HepG2 (cell line): ENCODE results near the gene LHPP.

Experiments used
- ASH2L ChIP-seq: fragments of 300-600, 200-600 bp; sonication (generic); IDR thresholded peaks from 2 replicates; pipeline ENCODE4 v1.7.0; 2017; ENCODE audit warnings: low read depth, mild to moderate bottlenecking, moderate library complexity, mixed read lengths, low read length; ENCODE audit not compliant: insufficient read length
- CTCF ChIP-seq: sonication (generic); formaldehyde crosslinking; IDR thresholded peaks from 2 replicates; pipeline ENCODE4 v1.5.0; 2020; ENCODE audit warnings: mild to moderate bottlenecking, missing genetic modification reagents, moderate library complexity
- HNRNPK ChIP-seq: fragments of 200-400 bp; formaldehyde crosslinking; IDR thresholded peaks from 2 replicates; pipeline ENCODE4 v1.6.1; 2018; ENCODE audit warnings: low read length, low read depth, moderate library complexity, mild to moderate bottlenecking; ENCODE audit not compliant: poor library complexity, severe bottlenecking
- MAX ChIP-seq: IDR thresholded peaks from 2 replicates; pipeline ENCODE4 v1.6.1; 2012; ENCODE audit warnings: inconsistent platforms
- MYC ChIP-seq: sonication (generic); formaldehyde crosslinking; IDR thresholded peaks from 2 replicates; pipeline ENCODE4 v1.9.0; 2021; ENCODE audit warnings: missing genetic modification reagents, borderline replicate concordance
- NFE2 ChIP-seq: sonication (generic); formaldehyde crosslinking; IDR thresholded peaks from 2 replicates; pipeline ENCODE4 v1.4.0; 2020; ENCODE audit warnings: missing genetic modification reagents
- SMC3 ChIP-seq: IDR thresholded peaks from 2 replicates; pipeline ENCODE4 v1.6.1; 2011; ENCODE audit warnings: low read length, improper control_type of control experiment
- TGIF2 ChIP-seq: IDR thresholded peaks from 2 replicates; pipeline ENCODE4 v1.6.1; 2016; ENCODE audit warnings: control low read depth, missing compliant biosample characterization
- ZBTB2 ChIP-seq: sonication (generic); formaldehyde crosslinking; IDR thresholded peaks from 2 replicates; pipeline ENCODE4 v1.8.0; 2022; ENCODE audit warnings: low read depth, missing genetic modification reagents
- ZNF558 ChIP-seq: sonication (generic); formaldehyde crosslinking; IDR thresholded peaks from 2 replicates; pipeline ENCODE4 v1.9.0; 2022; ENCODE audit warnings: mild to moderate bottlenecking, missing genetic modification reagents, borderline replicate concordance
- TF ChIP-seq, protein P1 (sequence below), 2 experiments: sonication (generic) in 1 of 2; formaldehyde crosslinking in 1 of 2; IDR thresholded peaks; 2 replicates each; pipeline versions ENCODE4 v1.5.1 to v1.6.1; 2011 to 2020; ENCODE audit warnings: borderline replicate concordance in 1 of 2, low read depth in 1 of 2, low read length in 1 of 2, mild to moderate bottlenecking in 1 of 2, missing genetic modification reagents in 1 of 2, moderate library complexity in 1 of 2
- TF ChIP-seq, protein P2 (sequence below), 2 experiments: fragments of 450-650 bp in 1 of 2; sonication (generic) in 1 of 2; formaldehyde crosslinking in 1 of 2; IDR thresholded peaks; 2 replicates each; pipeline versions ENCODE4 v1.6.1 to v1.8.0; 2016 to 2022; ENCODE audit warnings: antibody characterized with exemption in 1 of 2, mild to moderate bottlenecking in 1 of 2, missing genetic modification reagents in 1 of 2

- TF ChIP-seq, protein P1, sequence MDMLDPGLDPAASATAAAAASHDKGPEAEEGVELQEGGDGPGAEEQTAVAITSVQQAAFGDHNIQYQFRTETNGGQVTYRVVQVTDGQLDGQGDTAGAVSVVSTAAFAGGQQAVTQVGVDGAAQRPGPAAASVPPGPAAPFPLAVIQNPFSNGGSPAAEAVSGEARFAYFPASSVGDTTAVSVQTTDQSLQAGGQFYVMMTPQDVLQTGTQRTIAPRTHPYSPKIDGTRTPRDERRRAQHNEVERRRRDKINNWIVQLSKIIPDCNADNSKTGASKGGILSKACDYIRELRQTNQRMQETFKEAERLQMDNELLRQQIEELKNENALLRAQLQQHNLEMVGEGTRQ (IDR thresholded peaks at IDR 0.05; ENCODE audit: low read depth, low read length), result no peak
- TF ChIP-seq, protein P1 (CRISPR knock-in tag; IDR thresholded peaks at IDR 0.05; ENCODE audit: borderline replicate concordance), result no peak
- TF ChIP-seq MYC (CRISPR knock-in tag) (no peak), HNRNPK (no peak), NFE2 (no peak), ZBTB2 (no peak), ZNF558 (CRISPR knock-in tag) (no peak), MAX (no peak), CTCF (CRISPR knock-in tag) (no peak), TGIF2 (CRISPR knock-in tag) (no peak), SMC3 (no peak), ASH2L (no peak)
- TF ChIP-seq, protein P2, sequence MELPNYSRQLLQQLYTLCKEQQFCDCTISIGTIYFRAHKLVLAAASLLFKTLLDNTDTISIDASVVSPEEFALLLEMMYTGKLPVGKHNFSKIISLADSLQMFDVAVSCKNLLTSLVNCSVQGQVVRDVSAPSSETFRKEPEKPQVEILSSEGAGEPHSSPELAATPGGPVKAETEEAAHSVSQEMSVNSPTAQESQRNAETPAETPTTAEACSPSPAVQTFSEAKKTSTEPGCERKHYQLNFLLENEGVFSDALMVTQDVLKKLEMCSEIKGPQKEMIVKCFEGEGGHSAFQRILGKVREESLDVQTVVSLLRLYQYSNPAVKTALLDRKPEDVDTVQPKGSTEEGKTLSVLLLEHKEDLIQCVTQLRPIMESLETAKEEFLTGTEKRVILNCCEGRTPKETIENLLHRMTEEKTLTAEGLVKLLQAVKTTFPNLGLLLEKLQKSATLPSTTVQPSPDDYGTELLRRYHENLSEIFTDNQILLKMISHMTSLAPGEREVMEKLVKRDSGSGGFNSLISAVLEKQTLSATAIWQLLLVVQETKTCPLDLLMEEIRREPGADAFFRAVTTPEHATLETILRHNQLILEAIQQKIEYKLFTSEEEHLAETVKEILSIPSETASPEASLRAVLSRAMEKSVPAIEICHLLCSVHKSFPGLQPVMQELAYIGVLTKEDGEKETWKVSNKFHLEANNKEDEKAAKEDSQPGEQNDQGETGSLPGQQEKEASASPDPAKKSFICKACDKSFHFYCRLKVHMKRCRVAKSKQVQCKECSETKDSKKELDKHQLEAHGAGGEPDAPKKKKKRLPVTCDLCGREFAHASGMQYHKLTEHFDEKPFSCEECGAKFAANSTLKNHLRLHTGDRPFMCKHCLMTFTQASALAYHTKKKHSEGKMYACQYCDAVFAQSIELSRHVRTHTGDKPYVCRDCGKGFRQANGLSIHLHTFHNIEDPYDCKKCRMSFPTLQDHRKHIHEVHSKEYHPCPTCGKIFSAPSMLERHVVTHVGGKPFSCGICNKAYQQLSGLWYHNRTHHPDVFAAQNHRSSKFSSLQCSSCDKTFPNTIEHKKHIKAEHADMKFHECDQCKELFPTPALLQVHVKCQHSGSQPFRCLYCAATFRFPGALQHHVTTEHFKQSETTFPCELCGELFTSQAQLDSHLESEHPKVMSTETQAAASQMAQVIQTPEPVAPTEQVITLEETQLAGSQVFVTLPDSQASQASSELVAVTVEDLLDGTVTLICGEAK (IDR thresholded peaks at IDR 0.05), result no peak
- TF ChIP-seq, protein P2 (CRISPR knock-in tag; IDR thresholded peaks at IDR 0.05), result no peak
Observed at GRCh38 chr10:124586142-124586541, 124.5 kb downstream of the LHPP start.
